Thyroid gland (tissue), 4 donors: Measurements from ENCODE around the gene CALD1. TPM values are rescaled to one million over a fixed set of nuclear protein-coding genes. Genes with fewer than 3 reads are reported as not detected.

Experiments
- DNase-seq, 2 donors: peaks; one replicate each; pipeline ENCODE4 v3.0.0-alpha.2; 2019
- H3K27ac ChIP-seq, 3 donors: fragments of 200-600 bp; sonication (generic); 1 replicate in 2 of 3; 2 replicates in 1 of 3; pipeline ENCODE4 v1.5.1; 2016 to 2019; ENCODE audit warnings: mild to moderate bottlenecking in 1 of 3, moderate library complexity in 1 of 3
- H3K27me3 ChIP-seq: fragments of 200-600 bp; sonication (generic); one replicate; pipeline ENCODE4 v1.5.1; 2019
- H3K36me3 ChIP-seq, 2 donors: fragments of 200-600 bp; sonication (generic); one replicate each; pipeline ENCODE4 v1.5.1; 2016 to 2019
- H3K4me1 ChIP-seq, 2 donors: fragments of 200-600 bp; sonication (generic); one replicate each; pipeline ENCODE4 v1.5.1; 2017 to 2019
- H3K4me3 ChIP-seq, 3 donors: fragments of 200-600 bp; sonication (generic); replicated peaks in 1 of 3; 1 replicate in 2 of 3; 2 replicates in 1 of 3; pipeline ENCODE4 v1.5.1; 2016; ENCODE audit warnings: mild to moderate bottlenecking in 1 of 3
- H3K9me3 ChIP-seq: fragments of 200-600 bp; sonication (generic); one replicate; pipeline ENCODE4 v1.5.1; 2017
- CTCF ChIP-seq, 6 experiments: fragments of 200-600 bp in 3 of 6; fragments of 450-650 bp in 3 of 6; sonication (generic) in 3 of 6; IDR thresholded peaks; one replicate each; pipeline ENCODE4 v1.5.1; 2016 to 2019; ENCODE audit warnings: antibody characterized with exemption in 6 of 6, mild to moderate bottlenecking in 2 of 6, inconsistent platforms in 1 of 6, moderate library complexity in 1 of 6
- POLR2A ChIP-seq, 2 donors: fragments of 450-650 bp; IDR thresholded peaks; one replicate each; pipeline ENCODE4 v1.6.1; 2017; ENCODE audit warnings: antibody characterized with exemption in 2 of 2, mild to moderate bottlenecking in 2 of 2, moderate library complexity in 1 of 2
- WGBS, 2 donors: methylation state at CpG; one replicate each; pipeline ENCODE4 v1.1.5; 2017; 5-methylcytosine and 5-hydroxymethylcytosine counted together
- intact Hi-C: fragments of 100-400 bp; cut with DNase I; formaldehyde crosslinking; loops from one replicate; pipeline ENCODE4 v1.15.1; 2023
- total RNA-seq, 4 donors: library from RNA; depleted of rRNA; stranded (reverse); fragments of >200 nt; gene quantifications; one replicate each; pipeline ENCODE4 v1.2.3, GENCODE V29; 2016

Gene CALD1
- total RNA-seq, 4 donors from 2014 or later, result 141 to 223 (median 169) TPM

DNA sequence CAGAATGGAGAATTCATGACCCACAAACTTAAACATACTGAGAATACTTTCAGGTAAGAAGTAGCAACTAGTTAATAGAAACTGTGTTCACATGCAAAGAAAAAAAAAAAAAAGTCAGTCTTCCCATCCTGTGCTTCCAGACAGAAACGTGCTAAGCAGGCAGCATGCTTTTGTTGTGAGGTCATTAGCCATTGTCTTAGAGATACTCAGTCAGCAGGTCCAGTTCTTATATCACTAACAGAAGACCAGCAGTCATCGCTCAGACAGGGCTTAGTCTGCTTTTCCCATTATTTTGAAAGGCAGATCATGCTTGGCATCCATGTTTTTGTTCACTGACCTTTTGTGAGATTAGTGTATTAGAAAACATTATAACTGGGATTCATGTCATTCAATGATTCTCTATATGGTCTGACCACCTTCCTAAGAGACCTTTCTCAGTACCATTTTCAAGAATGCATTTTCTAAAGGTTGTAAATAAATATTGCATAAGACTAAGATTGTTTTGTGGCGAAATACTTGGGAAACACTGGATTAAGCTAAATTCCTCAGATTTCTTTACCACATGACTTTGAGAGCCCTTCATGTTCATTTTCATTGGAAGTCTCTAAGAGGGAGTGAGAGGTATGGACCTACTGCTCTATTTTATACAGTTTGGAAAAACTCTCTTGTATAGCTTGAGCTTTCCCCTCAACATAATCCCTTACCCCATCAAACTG is 161.9 kb downstream of the CALD1 start:
- TF ChIP-seq POLR2A (IDR thresholded peaks at IDR 0.05) (peak in 1 of 2 donors; percentile 13), CTCF (IDR thresholded peaks at IDR 0.05) (no peak)
- no peak overlapping the region for H3K4me3 ChIP-seq
- H3K27ac ChIP-seq, result peak overlapping the region in 2 of 3 donors; percentile 7 to 24
- DNase-seq, result peak in 1 of 2 donors; percentile 27
- WGBS, 2 donors, result 72 to 75% methylated on average over 3 of the region's 3 CpGs
- peaks cover 40 to 44% of the 10 kb centered on the region in 2 donors for H3K4me1 ChIP-seq
- no peaks in the 10 kb centered on the region for H3K27me3 ChIP-seq
- peaks cover 0 to 4% of the 10 kb centered on the region in 2 donors for H3K36me3 ChIP-seq
- H3K9me3 ChIP-seq, result no peaks in the 10 kb centered on the region
- intact Hi-C loops, result loop anchor here (5.0 kb wide), 1 partner anchor 249 kb away; no protein-coding TSS in a partner anchor

GRCh38 chr7:134941952-134942351 is 162.5 kb downstream of the CALD1 start:
- H3K4me1 ChIP-seq, result peaks cover 35 to 38% of the 10 kb centered on the region in 2 donors
- no peaks in the 10 kb centered on the region for H3K9me3 ChIP-seq
- WGBS, 2 donors, result 76 to 82% methylated on average over 5 of the region's 5 CpGs
- peak in 1 of 2 donors; percentile 23 for DNase-seq
- TF ChIP-seq POLR2A (IDR thresholded peaks at IDR 0.05) (no peak), CTCF (IDR thresholded peaks at IDR 0.05) (no peak)
- H3K36me3 ChIP-seq, result peaks cover 0 to 7% of the 10 kb centered on the region in 2 donors
- H3K27me3 ChIP-seq, result no peaks in the 10 kb centered on the region
- intact Hi-C loops, result loop anchor here (5.0 kb wide), 1 partner anchor 250 kb away; no protein-coding TSS in a partner anchor
- no peak overlapping the region for H3K4me3 ChIP-seq
- peak overlapping the region in 2 of 3 donors; percentile 8 to 21 for H3K27ac ChIP-seq

DNA sequence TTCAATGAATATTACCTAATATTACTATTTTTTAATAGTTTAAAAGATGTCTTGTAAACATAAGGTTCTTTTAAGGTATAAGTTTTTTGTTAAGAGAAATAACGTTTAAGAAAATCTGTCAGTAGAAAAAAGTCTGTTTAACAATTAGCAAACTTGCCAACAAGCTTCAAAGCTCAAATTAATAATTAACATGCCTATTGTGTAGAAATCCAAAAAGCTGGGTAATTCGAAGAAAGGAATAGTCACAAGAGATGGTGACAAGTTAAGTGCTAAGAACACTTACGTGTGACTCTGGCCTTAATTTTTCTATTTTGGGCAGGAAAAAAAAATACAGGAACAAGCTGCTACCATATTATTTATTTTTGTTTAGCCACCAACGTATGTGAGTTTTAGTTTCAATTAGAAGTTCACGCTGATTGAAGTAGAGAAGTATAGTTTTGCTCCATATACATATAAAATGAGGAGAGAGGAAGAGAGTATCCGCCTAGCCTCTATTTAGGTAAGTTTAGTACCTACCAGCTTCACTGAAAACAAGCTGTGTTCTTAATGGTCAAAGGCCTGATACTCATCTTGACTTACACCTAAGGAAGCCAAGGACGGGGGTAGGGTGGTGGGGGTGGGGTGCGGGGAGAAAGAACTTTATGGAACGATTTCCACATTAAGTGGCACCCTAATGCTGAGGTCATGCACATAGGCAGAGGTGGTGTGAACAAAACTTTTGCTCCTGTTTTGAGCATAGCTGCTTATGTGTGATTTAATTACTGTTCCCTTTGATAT is 163.4 kb downstream of the CALD1 start:
- Histone ChIP-seq H3K4me1 (peaks cover 26 to 29% of the 10 kb centered on the region in 2 donors), H3K4me3 (no peak overlapping the region), H3K36me3 (peaks cover 6 to 16% of the 10 kb centered on the region in 2 donors), H3K27me3 (no peaks in the 10 kb centered on the region), H3K9me3 (no peaks in the 10 kb centered on the region), H3K27ac (no peak overlapping the region)
- WGBS, 2 donors, result 76 to 78% methylated on average over 9 of the region's 9 CpGs
- DNase-seq, result no peak
- intact Hi-C loops, result loop anchor here (5.0 kb wide), 1 partner anchor 251 kb away; no protein-coding TSS in a partner anchor
- no peak for TF ChIP-seq CTCF (IDR thresholded peaks at IDR 0.05)
- no peak for TF ChIP-seq POLR2A (IDR thresholded peaks at IDR 0.05)

DNA sequence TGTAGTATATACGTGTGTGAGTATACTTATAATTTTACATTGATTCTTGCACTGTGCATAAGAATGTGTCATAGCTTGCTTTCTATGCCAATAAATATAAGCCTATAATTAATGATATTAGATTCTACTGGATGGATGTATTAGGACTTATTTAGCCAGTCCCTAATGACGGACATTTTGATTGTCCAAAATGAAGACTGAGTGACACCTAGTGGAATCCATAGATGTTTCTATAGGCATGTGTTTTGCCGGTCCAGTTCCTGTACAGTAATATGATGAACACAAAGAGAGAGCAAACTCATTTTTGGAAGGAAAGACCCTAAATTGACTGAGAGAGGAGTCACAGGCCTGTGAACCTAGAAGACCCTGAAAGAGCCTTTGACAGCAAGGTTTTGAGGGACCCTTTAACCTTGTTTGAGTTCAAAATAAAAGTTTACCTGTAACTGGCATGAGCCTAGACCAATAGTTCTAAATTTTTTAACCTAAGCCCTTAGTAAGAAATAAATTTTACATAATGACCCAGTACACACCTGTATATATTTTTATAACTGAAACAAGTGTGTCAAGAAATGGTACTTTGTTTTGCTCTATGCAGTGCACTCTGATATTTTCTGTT is 164.5 kb downstream of the CALD1 start:
- H3K4me3 ChIP-seq, result no peak overlapping the region
- TF ChIP-seq POLR2A (IDR thresholded peaks at IDR 0.05), result no peak
- peak in 4 of 6 experiments; percentile 17 to 36 (median 24) for TF ChIP-seq CTCF (IDR thresholded peaks at IDR 0.05)
- peaks cover 6 to 16% of the 10 kb centered on the region in 2 donors for H3K36me3 ChIP-seq
- no peaks in the 10 kb centered on the region for H3K27me3 ChIP-seq
- no peak for DNase-seq
- no peaks in the 10 kb centered on the region for H3K9me3 ChIP-seq
- H3K4me1 ChIP-seq, result peaks cover 17 to 25% of the 10 kb centered on the region in 2 donors
- intact Hi-C loops, result loop anchor here (5.0 kb wide), 1 partner anchor 252 kb away; no protein-coding TSS in a partner anchor
- WGBS, 2 donors, result 61 to 63% methylated on average over 3 of the region's 3 CpGs
- H3K27ac ChIP-seq, result no peak overlapping the region
